Liver (tissue), 9 donors: ENCODE results near the gene CCR7. TPM values are rescaled to one million over a fixed set of nuclear protein-coding genes. Genes with fewer than 3 reads are reported as not detected.
"Not testable (repeated sequence)": the region's sequence is repeated elsewhere in the genome, so short reads cannot be mapped to it uniquely, and the experiment has no call there.

Experiments
- DNase-seq: peaks from one replicate; pipeline ENCODE4 v3.0.0-alpha.2; 2017; ENCODE audit warnings: low spot score
- H3K27ac ChIP-seq, 2 donors: one replicate each; pipeline ENCODE4 v1.7.0; 2013; ENCODE audit warnings: inconsistent platforms in 2 of 2, low read length in 2 of 2, control low read depth in 1 of 2, low read depth in 1 of 2, mild to moderate bottlenecking in 1 of 2
- H3K27me3 ChIP-seq, 4 donors: one replicate each; pipeline versions ENCODE4 v1.6.1 to v1.7.0; 2013; ENCODE audit warnings: low read length in 3 of 4, inconsistent platforms in 1 of 4, mild to moderate bottlenecking in 1 of 4, moderate library complexity in 1 of 4; ENCODE audit not compliant: control insufficient read depth in 4 of 4, insufficient read depth in 4 of 4
- H3K36me3 ChIP-seq, 4 donors: one replicate each; pipeline versions ENCODE4 v1.6.1 to v1.7.0; 2013; ENCODE audit warnings: low read length in 3 of 4, mild to moderate bottlenecking in 3 of 4, low read depth in 1 of 4, moderate library complexity in 1 of 4; ENCODE audit not compliant: control insufficient read depth in 4 of 4, insufficient read depth in 3 of 4
- H3K4me1 ChIP-seq, 4 donors: one replicate each; pipeline versions ENCODE4 v1.6.1 to v1.7.0; 2013; ENCODE audit warnings: low read length in 3 of 4, mild to moderate bottlenecking in 3 of 4, moderate library complexity in 1 of 4; ENCODE audit not compliant: control insufficient read depth in 4 of 4, insufficient read depth in 4 of 4
- H3K4me3 ChIP-seq, 3 donors: one replicate each; pipeline versions ENCODE4 v1.6.1 to v1.7.0; 2013; ENCODE audit warnings: low read length in 3 of 3, control low read depth in 1 of 3, low read depth in 1 of 3, mild to moderate bottlenecking in 1 of 3
- H3K9ac ChIP-seq, 2 donors: one replicate each; pipeline ENCODE4 v1.7.0; 2013; ENCODE audit warnings: low read length in 2 of 2, mild to moderate bottlenecking in 2 of 2, moderate library complexity in 2 of 2, control low read depth in 1 of 2, low read depth in 1 of 2
- H3K9me3 ChIP-seq, 4 donors: one replicate each; pipeline versions ENCODE4 v1.6.1 to v1.7.0; 2013; ENCODE audit warnings: low read length in 3 of 4; ENCODE audit not compliant: control insufficient read depth in 4 of 4
- ATF3 ChIP-seq: IDR thresholded peaks from 2 replicates; pipeline ENCODE4 v1.6.1; 2016; ENCODE audit warnings: antibody characterized with exemption
- CTCF ChIP-seq: fragments of 150-350 bp; IDR thresholded peaks from 2 replicates; pipeline ENCODE4 v1.5.1; 2017; ENCODE audit warnings: improper control_type of control experiment, low read depth, low read length; ENCODE audit not compliant: missing input control
- EGR1 ChIP-seq, 2 donors: IDR thresholded peaks; 2 replicates each; pipeline ENCODE4 v1.6.1; 2016 to 2018; ENCODE audit warnings: antibody characterized with exemption in 2 of 2, low read depth in 2 of 2
- FOXA1 ChIP-seq: IDR thresholded peaks from 2 replicates; pipeline ENCODE4 v1.6.1; 2016; ENCODE audit warnings: antibody characterized with exemption
- FOXA2 ChIP-seq: IDR thresholded peaks from 2 replicates; pipeline ENCODE4 v1.6.1; 2016; ENCODE audit warnings: antibody characterized with exemption
- GABPA ChIP-seq, 2 donors: IDR thresholded peaks in 1 of 2; conservative IDR thresholded peaks in 1 of 2; 2 replicates each; pipeline ENCODE4 v1.6.1; 2016; ENCODE audit warnings: antibody characterized with exemption in 2 of 2, mild to moderate bottlenecking in 1 of 2, moderate library complexity in 1 of 2
- HNF4A ChIP-seq, 2 donors: conservative IDR thresholded peaks; 2 replicates each; pipeline ENCODE4 v1.6.1; 2016; ENCODE audit warnings: antibody characterized with exemption in 2 of 2, mild to moderate bottlenecking in 2 of 2
- HNF4G ChIP-seq: IDR thresholded peaks from 2 replicates; pipeline ENCODE4 v1.6.1; 2016; ENCODE audit warnings: antibody characterized with exemption
- JUND ChIP-seq, 2 donors: IDR thresholded peaks; 2 replicates each; pipeline ENCODE4 v1.6.1; 2016; ENCODE audit warnings: antibody characterized with exemption in 2 of 2
- MAX ChIP-seq: IDR thresholded peaks from 2 replicates; pipeline ENCODE4 v1.6.1; 2016; ENCODE audit warnings: antibody characterized with exemption
- NR2F2 ChIP-seq: IDR thresholded peaks from 2 replicates; pipeline ENCODE4 v1.6.1; 2016; ENCODE audit warnings: antibody characterized with exemption
- RAD21 ChIP-seq, 2 donors: IDR thresholded peaks; 2 replicates each; pipeline ENCODE4 v1.6.1; 2016; ENCODE audit warnings: antibody characterized with exemption in 2 of 2, mild to moderate bottlenecking in 2 of 2
- REST ChIP-seq: IDR thresholded peaks from 2 replicates; pipeline ENCODE4 v1.6.1; 2016; ENCODE audit warnings: antibody characterized with exemption, mild to moderate bottlenecking
- RXRA ChIP-seq, 2 donors: IDR thresholded peaks; 2 replicates each; pipeline ENCODE4 v1.6.1; 2017 to 2018; ENCODE audit warnings: antibody characterized with exemption in 2 of 2, mild to moderate bottlenecking in 1 of 2
- SP1 ChIP-seq: IDR thresholded peaks from 2 replicates; pipeline ENCODE4 v1.6.1; 2018; ENCODE audit warnings: antibody characterized with exemption, mild to moderate bottlenecking
- TAF1 ChIP-seq: conservative IDR thresholded peaks from 2 replicates; pipeline ENCODE4 v1.6.1; 2016; ENCODE audit warnings: antibody characterized with exemption, mild to moderate bottlenecking
- YY1 ChIP-seq: IDR thresholded peaks from 2 replicates; pipeline ENCODE4 v1.6.1; 2016; ENCODE audit warnings: antibody characterized with exemption, mild to moderate bottlenecking
- ZBTB33 ChIP-seq: IDR thresholded peaks from 2 replicates; pipeline ENCODE4 v1.6.1; 2016; ENCODE audit warnings: antibody characterized with exemption
- WGBS: extraction: QIAGEN DNeasy Blood & Tissue Kit; methylation state at CpG from one replicate; pipeline ENCODE4 v1.1.7; 2013; 5-methylcytosine and 5-hydroxymethylcytosine counted together
- polyA plus RNA-seq, 2 donors: library from polyadenylated mRNA; stranded (reverse) in 1 of 2; unstranded in 1 of 2; fragments of 200-250 nt in 1 of 2; fragments of >200 nt in 1 of 2; fragmentation: Nextera tagmentation in 1 of 2; extraction: Ambion mirVana in 1 of 2; gene quantifications; one replicate each; pipeline versions ENCODE4 v1.2.1 to v1.2.3, GENCODE V29; 2013 to 2015
- total RNA-seq, 2 donors: library from RNA; depleted of rRNA; stranded (reverse); fragments of >200 nt; gene quantifications; one replicate each; pipeline ENCODE4 v1.2.3, GENCODE V29; 2014
- donor health status: healthy.
- donor health status: healthy.
- donor health status: healthy.
- donor health status: healthy.
- donor health status: healthy.

The CCR7 gene
- total and polyA plus RNA-seq, 4 donors: 0.08 to 0.89 (median 0.28) TPM

- not testable (repeated sequence) for H3K9ac ChIP-seq, H3K4me3 ChIP-seq, H3K36me3 ChIP-seq, H3K27ac ChIP-seq, DNase-seq, H3K9me3 ChIP-seq, H3K27me3 ChIP-seq, H3K4me1 ChIP-seq
- WGBS: 76% methylated on average over 2 of the region's 2 CpGs
These were observed 19.7 kb upstream of the CCR7 start for GRCh38 chr17:40584950-40585349.

GRCh38 chr17:40582328-40582901 lies 17.1 kb upstream of the CCR7 start:
- no peak overlapping the region for H3K9ac ChIP-seq
- peak overlapping the region in 1 of 2 donors; percentile 17 for H3K27ac ChIP-seq
- H3K4me1 ChIP-seq: no peaks in the 10 kb centered on the region
- H3K36me3 ChIP-seq: no peaks in the 10 kb centered on the region
- 50% methylated on average over 11 of the region's 11 CpGs for WGBS
- TF ChIP-seq RAD21 (IDR thresholded peaks at IDR 0.05) (no peak), ATF3 (no peak), RXRA (IDR thresholded peaks at IDR 0.05) (peak in 1 of 2 donors; percentile 22), SP1 (peak; percentile 55), CTCF (no peak), HNF4A (conservative IDR thresholded peaks at IDR 0.05) (no peak), NR2F2 (peak; percentile 67)
- H3K9me3 ChIP-seq: no peaks in the 10 kb centered on the region
- DNase-seq: no peak
- no peak overlapping the region for H3K4me3 ChIP-seq
- no peaks in the 10 kb centered on the region for H3K27me3 ChIP-seq

GRCh38 chr17:40580140-40580539 lies 14.9 kb upstream of the CCR7 start:
- TF ChIP-seq FOXA1: no peak
- no peak for TF ChIP-seq MAX
- no peak for TF ChIP-seq EGR1 (IDR thresholded peaks at IDR 0.05; ENCODE audit: low read depth in 2 of 2)
- TF ChIP-seq RXRA (IDR thresholded peaks at IDR 0.05): no peak
- TF ChIP-seq CTCF: no peak
- no peak for TF ChIP-seq REST
- no peak for TF ChIP-seq JUND (IDR thresholded peaks at IDR 0.05)
- no peak for TF ChIP-seq HNF4A (conservative IDR thresholded peaks at IDR 0.05)
- TF ChIP-seq GABPA (IDR thresholded peaks at IDR 0.05 in 1 of 2, conservative IDR thresholded peaks at IDR 0.05 in 1 of 2): no peak
- TF ChIP-seq ATF3: no peak
- no peak for TF ChIP-seq HNF4G
- no peak for TF ChIP-seq TAF1
- TF ChIP-seq FOXA2: no peak
- TF ChIP-seq ZBTB33: no peak
- no peak for TF ChIP-seq RAD21 (IDR thresholded peaks at IDR 0.05)
- TF ChIP-seq SP1: no peak
- TF ChIP-seq NR2F2: no peak
- TF ChIP-seq YY1: no peak
- Histone ChIP-seq H3K9ac (no peak overlapping the region), H3K36me3 (no peaks in the 10 kb centered on the region), H3K9me3 (no peaks in the 10 kb centered on the region), H3K27ac (no peak overlapping the region), H3K4me1 (no peaks in the 10 kb centered on the region), H3K27me3 (no peaks in the 10 kb centered on the region), H3K4me3 (no peak overlapping the region)
- DNase-seq: no peak
